ENCODE measurements around the gene HOXB7. TPM values are rescaled to one million over a fixed set of nuclear protein-coding genes. Genes with fewer than 3 reads are reported as not detected.

Gene HOXB7
- total and polyA plus RNA-seq, 2 of the 13 experiments (the other 11 are each of a cell fraction or from before 2014, with no cell fraction given) = 0.04 TPM; not detected in 1

DNA sequence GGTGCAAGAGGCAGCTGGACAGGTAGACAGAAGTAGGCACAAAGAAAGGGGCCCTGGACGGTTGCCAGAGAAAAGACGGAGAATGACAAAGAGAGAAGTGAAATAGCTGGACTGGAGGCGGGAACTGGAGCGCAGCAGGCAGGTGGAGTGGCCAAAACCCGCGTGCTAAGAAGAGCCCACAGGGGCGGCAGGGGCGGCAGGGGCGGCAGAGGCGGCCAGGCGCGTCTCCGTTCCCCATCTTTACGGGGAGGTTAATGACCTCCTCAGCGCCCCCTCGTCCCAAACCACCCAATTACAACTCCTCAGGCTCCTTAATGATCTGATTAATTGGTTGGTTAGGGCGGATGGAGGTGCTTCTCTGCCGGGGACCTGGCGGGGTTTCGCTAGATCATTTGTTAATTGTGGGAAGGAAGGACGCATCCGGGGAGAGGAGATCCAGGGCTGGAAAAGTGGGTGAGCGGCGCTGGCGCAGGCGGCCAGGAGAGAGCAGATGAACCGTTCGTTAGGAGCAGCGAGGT, 30.8 kb upstream of the HOXB7 start:
- H3K27ac ChIP-seq (ENCODE audit: extremely low read length, insufficient read depth, low read length) = no peak overlapping the region
- in situ Hi-C loops (cut with HindIII; ENCODE audit: extremely low pct_ligation_motif_present, low pct_unique_long_range_greater_than_20kb) = no loop called here
- no peak for FAIRE-seq
- peaks cover 28 to 99% of the 10 kb centered on the region in 2 experiments for H3K27me3 ChIP-seq (ENCODE audit: control insufficient read depth in 1 of 2, insufficient read depth in 2 of 2, low read length in 2 of 2)
- H3K36me3 ChIP-seq (replicated peaks in 1 of 2; ENCODE audit: control insufficient read depth in 1 of 2, insufficient read depth in 2 of 2, low read length in 2 of 2) = no peaks in the 10 kb centered on the region
- no peaks in the 10 kb centered on the region for H3K79me2 ChIP-seq (ENCODE audit: insufficient read depth, low read length)
- H3K4me3 ChIP-seq (replicated peaks in 1 of 3; ENCODE audit: insufficient read depth in 1 of 3, low read depth in 2 of 3, low read length in 3 of 3) = no peak overlapping the region
- no peak for TF ChIP-seq GLI4 (CRISPR knock-in tag; IDR thresholded peaks at IDR 0.05; ENCODE audit: borderline replicate concordance)
- no peak for TF ChIP-seq SMARCE1 (IDR thresholded peaks at IDR 0.05; ENCODE audit: borderline replicate concordance)
- no peak for TF ChIP-seq ZSCAN22 (CRISPR knock-in tag; IDR thresholded peaks at IDR 0.05)
- TF ChIP-seq AHR (CRISPR knock-in tag; IDR thresholded peaks at IDR 0.05) = no peak
- no peak for TF ChIP-seq SMARCC2 (IDR thresholded peaks at IDR 0.05)
- no peak for TF ChIP-seq HOXA9 (CRISPR knock-in tag; IDR thresholded peaks at IDR 0.05; ENCODE audit: borderline replicate concordance)
- no peak for TF ChIP-seq THAP11 (CRISPR knock-in tag; IDR thresholded peaks at IDR 0.05)
- no peak for TF ChIP-seq ZNF292 (CRISPR knock-in tag; IDR thresholded peaks at IDR 0.05; ENCODE audit: borderline replicate concordance, low read depth)
- no peak for TF ChIP-seq ZNF709 (CRISPR knock-in tag; IDR thresholded peaks at IDR 0.05)
- TF ChIP-seq ZNF83 (CRISPR knock-in tag; IDR thresholded peaks at IDR 0.05; ENCODE audit: borderline replicate concordance) = no peak
- TF ChIP-seq SKI (IDR thresholded peaks at IDR 0.05; ENCODE audit: partially characterized antibody) = no peak
- no peak for TF ChIP-seq EP300 (IDR thresholded peaks at IDR 0.05; ENCODE audit: low read depth in 2 of 2, low read length in 2 of 2)
- TF ChIP-seq EP300 (CRISPR knock-in tag; IDR thresholded peaks at IDR 0.05; ENCODE audit: borderline replicate concordance) = no peak
- no peak for TF ChIP-seq ZNF124 (CRISPR knock-in tag; IDR thresholded peaks at IDR 0.05)
- TF ChIP-seq NFE2L1 (CRISPR knock-in tag; IDR thresholded peaks at IDR 0.05; ENCODE audit: borderline replicate concordance) = no peak
- no peak for TF ChIP-seq ZNF367 (CRISPR knock-in tag; IDR thresholded peaks at IDR 0.05; ENCODE audit: borderline replicate concordance)
- TF ChIP-seq NR1H2 (CRISPR knock-in tag; IDR thresholded peaks at IDR 0.05; ENCODE audit: borderline replicate concordance, low read depth) = no peak
- TF ChIP-seq ZNF780A (CRISPR knock-in tag; IDR thresholded peaks at IDR 0.05) = no peak
- intact Hi-C loops (cut with micrococcal nuclease; ENCODE audit: unreplicated experiment) = no loop called here
- no peak for ATAC-seq
- ChIA-PET CTCF (ENCODE audit: low intra/inter-chr PET ratio, low total read pairs) (no interaction called here), POLR2A (no interaction called here)
- no peak overlapping the region for H2AFZ ChIP-seq (ENCODE audit: low read length)
- WGBS (ENCODE audit: low lambda C conversion rate) = 43% methylated on average over 28 of the region's 29 CpGs
- no peak for DNase-seq (ENCODE audit: low spot score)
- no peaks in the 10 kb centered on the region for H3K9me3 ChIP-seq (ENCODE audit: low read length)
- no peaks in the 10 kb centered on the region for H3K4me1 ChIP-seq (ENCODE audit: insufficient read depth, low read length)
- no peak overlapping the region for H3K9ac ChIP-seq (ENCODE audit: insufficient read depth, low read depth, low read length)
- no peaks in the 10 kb centered on the region for H4K20me1 ChIP-seq (ENCODE audit: insufficient read depth, low read length)
- no TSS peak for BruUV-seq (replicated peaks)
- no peak overlapping the region for H3K4me2 ChIP-seq (ENCODE audit: low read depth, low read length)

Measured in HepG2 (cell line).